ENCODE measurements around the gene LDAH. TPM values are rescaled to one million over a fixed set of nuclear protein-coding genes. Genes with fewer than 3 reads are reported as not detected.

The LDAH gene
- total RNA-seq = 28.2 TPM
- polyA plus RNA-seq = 10.8 TPM

DNA sequence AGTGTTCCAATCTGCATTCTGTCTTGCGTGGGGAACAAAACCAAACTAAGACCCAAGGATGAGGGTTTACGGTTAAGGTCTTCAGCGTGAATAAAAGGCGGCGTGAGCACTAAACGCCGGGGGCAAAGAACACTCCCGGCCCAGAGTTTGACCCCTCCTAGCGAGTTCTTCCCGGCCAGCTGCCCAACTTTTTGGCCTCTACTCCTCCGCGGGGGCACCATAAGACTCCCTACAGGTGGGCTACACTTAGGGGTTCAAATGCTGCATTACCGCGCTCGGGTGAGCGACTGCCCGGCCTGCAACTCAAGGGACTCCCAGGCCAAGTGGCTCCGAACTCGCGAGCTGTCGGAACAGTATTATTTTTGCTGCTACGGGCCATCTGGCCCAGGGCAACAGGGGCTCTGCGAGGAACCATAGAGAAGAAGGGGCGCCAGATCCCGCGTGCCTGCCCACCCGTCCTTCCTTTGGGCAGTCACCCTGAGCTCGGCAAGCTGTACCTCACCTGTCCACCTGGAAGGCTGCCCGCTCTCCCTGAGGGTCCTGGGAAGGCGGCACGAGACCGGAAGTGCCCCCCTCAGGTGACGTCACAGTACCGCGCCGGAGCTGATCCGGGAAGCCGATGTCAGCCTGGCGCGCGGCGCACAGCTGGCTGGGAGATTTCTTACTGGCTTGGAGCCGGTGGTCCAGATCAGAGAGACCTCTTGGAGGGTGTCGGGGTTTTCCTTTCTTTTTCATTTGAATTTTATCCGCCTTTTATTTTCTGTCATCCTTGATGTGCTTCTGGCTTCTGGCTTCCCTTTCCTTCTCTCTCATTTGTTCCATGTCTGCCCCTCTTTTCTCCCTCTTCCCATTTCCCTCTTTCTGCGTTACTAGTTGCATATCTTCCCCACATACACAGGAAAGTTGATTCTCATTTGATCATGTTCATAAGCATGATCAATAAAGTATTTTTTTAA is at the start of gene LDAH:
TSS of gene LDAH (minus strand) at position 567 of the 956 bp plus-strand sequence. CDS start 21,638 bp downstream, outside the sequence.
- Histone ChIP-seq H3K4me1 (ENCODE audit: insufficient read depth) (no peaks in the 10 kb centered on the region), H3K4me3 (ENCODE audit: low read depth, low read length) (peak within 1 kb of the TSS; percentile 75), H3K27ac (ENCODE audit: low read depth) (peak within 1 kb of the TSS; percentile 92), H3K36me3 (ENCODE audit: insufficient read depth) (no peaks in the 10 kb centered on the region)
- DNase-seq (ENCODE audit: extremely low spot score) = peak; percentile 85
- WGBS = under 1% methylated on average over 46 of the region's 46 CpGs

- H3K27ac ChIP-seq (ENCODE audit: low read depth) = no peak overlapping the region
- H3K4me3 ChIP-seq (ENCODE audit: low read depth, low read length) = no peak overlapping the region
- 32% methylated on average over 2 of the region's 2 CpGs for WGBS
- no peaks in the 10 kb centered on the region for H3K4me1 ChIP-seq (ENCODE audit: insufficient read depth)
- no peak for DNase-seq (ENCODE audit: extremely low spot score)
- H3K36me3 ChIP-seq (ENCODE audit: insufficient read depth) = no peaks in the 10 kb centered on the region
These were observed 45.5 kb upstream of the LDAH start for GRCh38 chr2:20868377-20868776.

DNA sequence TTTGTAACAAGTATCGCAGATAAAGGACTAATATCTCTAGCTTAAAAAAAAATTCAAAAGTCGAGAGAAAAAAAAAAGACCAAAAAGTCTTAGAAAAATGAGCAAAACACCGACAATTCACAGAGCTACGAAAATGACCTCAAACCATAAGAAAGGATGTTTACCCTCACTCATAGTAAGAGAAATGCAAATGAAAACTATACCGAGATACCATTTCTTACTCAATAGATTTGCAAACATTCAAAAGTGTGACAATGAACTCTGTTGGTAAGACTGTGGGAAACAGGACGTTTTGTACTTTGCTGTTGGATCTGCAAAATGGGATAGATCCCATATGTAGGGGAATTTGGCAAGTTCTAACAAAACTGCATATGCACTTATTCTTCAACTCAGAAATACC is 39.9 kb upstream of the LDAH start:
- H3K36me3 ChIP-seq (ENCODE audit: insufficient read depth) = no peaks in the 10 kb centered on the region
- H3K4me3 ChIP-seq (ENCODE audit: low read depth, low read length) = no peak overlapping the region
- DNase-seq (ENCODE audit: extremely low spot score) = no peak
- WGBS = 69% methylated on average over 6 of the region's 6 CpGs
- no peaks in the 10 kb centered on the region for H3K4me1 ChIP-seq (ENCODE audit: insufficient read depth)
- H3K27ac ChIP-seq (ENCODE audit: low read depth) = no peak overlapping the region

DNA sequence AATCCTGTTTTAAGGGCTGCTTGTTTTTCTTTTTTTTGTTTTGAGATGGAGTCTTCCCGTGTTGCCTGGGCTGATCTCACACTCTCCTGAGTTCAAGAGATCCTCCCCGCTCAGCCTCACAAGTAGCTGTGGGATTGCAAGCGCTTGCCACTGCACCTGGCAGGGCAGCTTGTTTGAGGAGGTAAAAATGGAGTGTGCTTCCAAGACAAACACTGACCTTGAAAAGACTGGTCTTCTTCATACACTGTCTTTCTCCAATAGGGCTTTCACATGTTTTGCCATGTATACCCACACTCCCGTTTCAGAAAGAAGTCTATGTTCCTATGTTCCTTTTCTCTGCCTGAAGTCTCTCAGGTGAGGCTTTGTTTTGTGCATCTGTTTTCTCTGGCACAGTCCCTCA is 32.6 kb upstream of the LDAH start:
- Histone ChIP-seq H3K4me3 (ENCODE audit: low read depth, low read length) (no peak overlapping the region), H3K4me1 (ENCODE audit: insufficient read depth) (no peaks in the 10 kb centered on the region), H3K36me3 (ENCODE audit: insufficient read depth) (no peaks in the 10 kb centered on the region), H3K27ac (ENCODE audit: low read depth) (no peak overlapping the region)
- no peak for DNase-seq (ENCODE audit: extremely low spot score)
- whole genome bisulfite sequencing = 83% methylated on average over 4 of the region's 4 CpGs

- Histone ChIP-seq H3K4me1 (ENCODE audit: insufficient read depth) (no peaks in the 10 kb centered on the region), H3K27ac (ENCODE audit: low read depth) (no peak overlapping the region), H3K4me3 (ENCODE audit: low read depth, low read length) (no peak overlapping the region), H3K36me3 (ENCODE audit: insufficient read depth) (no peaks in the 10 kb centered on the region)
- 65% methylated on average over 3 of the region's 3 CpGs for WGBS
- DNase-seq (ENCODE audit: extremely low spot score) = no peak
These were observed 29.8 kb upstream of the LDAH start for GRCh38 chr2:20852670-20853069.

- no peak overlapping the region for H3K4me3 ChIP-seq (ENCODE audit: low read depth, low read length)
- WGBS = 74% methylated on average over 6 of the region's 6 CpGs
- no peaks in the 10 kb centered on the region for H3K36me3 ChIP-seq (ENCODE audit: insufficient read depth)
- no peak for DNase-seq (ENCODE audit: extremely low spot score)
- no peak overlapping the region for H3K27ac ChIP-seq (ENCODE audit: low read depth)
- H3K4me1 ChIP-seq (ENCODE audit: insufficient read depth) = no peaks in the 10 kb centered on the region
These were observed 29.2 kb upstream of the LDAH start for GRCh38 chr2:20852139-20852538.

DNA sequence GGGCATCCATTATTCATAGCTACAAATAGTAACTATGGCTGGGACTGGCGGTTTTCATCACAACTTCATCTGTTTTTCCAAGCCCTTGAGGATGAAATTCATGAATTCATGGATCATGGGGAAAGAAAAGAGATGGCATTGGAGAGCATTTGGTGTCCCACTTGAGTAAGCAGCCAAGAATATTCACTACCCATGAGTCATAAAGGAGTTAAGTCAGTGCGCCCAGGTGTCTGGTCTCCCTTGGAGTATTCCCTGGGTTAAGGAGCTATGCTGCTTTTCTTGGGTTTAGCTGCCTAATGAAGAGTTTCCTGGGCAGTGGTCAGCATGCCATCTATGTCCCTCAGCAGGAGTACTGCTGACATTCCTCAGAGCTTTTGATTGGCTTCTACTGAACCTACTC is 21.3 kb upstream of the LDAH start:
- WGBS = 79% methylated on average over 2 of the region's 2 CpGs
- DNase-seq (ENCODE audit: extremely low spot score) = no peak
- no peak overlapping the region for H3K27ac ChIP-seq (ENCODE audit: low read depth)
- H3K36me3 ChIP-seq (ENCODE audit: insufficient read depth) = no peaks in the 10 kb centered on the region
- no peak overlapping the region for H3K4me3 ChIP-seq (ENCODE audit: low read depth, low read length)
- no peaks in the 10 kb centered on the region for H3K4me1 ChIP-seq (ENCODE audit: insufficient read depth)

- Histone ChIP-seq H3K4me1 (ENCODE audit: insufficient read depth) (no peaks in the 10 kb centered on the region), H3K4me3 (ENCODE audit: low read depth, low read length) (no peak overlapping the region), H3K27ac (ENCODE audit: low read depth) (no peak overlapping the region), H3K36me3 (ENCODE audit: insufficient read depth) (no peaks in the 10 kb centered on the region)
- DNase-seq (ENCODE audit: extremely low spot score) = no peak
- 85% methylated on average over 1 of the region's 1 CpG for WGBS
These were observed 16.2 kb upstream of the LDAH start for GRCh38 chr2:20839052-20839451.

DNA sequence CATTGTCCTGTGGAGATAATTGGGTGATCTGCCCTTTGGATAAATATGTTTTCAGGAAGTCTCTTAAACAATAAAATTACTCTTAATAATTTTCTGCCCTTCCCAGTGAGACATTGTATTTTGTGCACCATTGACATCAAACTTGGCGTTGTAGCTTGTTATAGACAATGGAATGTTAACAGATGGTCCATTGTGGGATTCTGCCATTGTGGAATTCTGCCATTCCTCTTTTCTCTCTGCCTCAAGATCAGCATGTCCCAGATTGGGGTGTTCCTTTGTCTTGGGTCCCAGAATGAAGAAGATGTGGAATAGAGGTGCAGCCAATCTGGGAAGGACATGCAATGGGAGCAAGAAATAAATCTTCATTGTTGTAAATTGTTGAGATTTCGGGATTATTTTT is 15.1 kb upstream of the LDAH start:
- Histone ChIP-seq H3K27ac (ENCODE audit: low read depth) (no peak overlapping the region), H3K36me3 (ENCODE audit: insufficient read depth) (no peaks in the 10 kb centered on the region), H3K4me1 (ENCODE audit: insufficient read depth) (no peaks in the 10 kb centered on the region), H3K4me3 (ENCODE audit: low read depth, low read length) (no peak overlapping the region)
- 79% methylated on average over 2 of the region's 2 CpGs for WGBS
- no peak for DNase-seq (ENCODE audit: extremely low spot score)

- DNase-seq (ENCODE audit: extremely low spot score) = no peak
- Histone ChIP-seq H3K4me1 (ENCODE audit: insufficient read depth) (no peaks in the 10 kb centered on the region), H3K4me3 (ENCODE audit: low read depth, low read length) (no peak overlapping the region), H3K27ac (ENCODE audit: low read depth) (no peak overlapping the region), H3K36me3 (ENCODE audit: insufficient read depth) (no peaks in the 10 kb centered on the region)
- 68% methylated on average over 1 of the region's 1 CpG for WGBS
These were observed 13.6 kb upstream of the LDAH start for GRCh38 chr2:20836521-20836920.

GRCh38 chr2:20834331-20834730 is 11.4 kb upstream of the LDAH start:
- WGBS = 84% methylated on average over 2 of the region's 2 CpGs

DNA sequence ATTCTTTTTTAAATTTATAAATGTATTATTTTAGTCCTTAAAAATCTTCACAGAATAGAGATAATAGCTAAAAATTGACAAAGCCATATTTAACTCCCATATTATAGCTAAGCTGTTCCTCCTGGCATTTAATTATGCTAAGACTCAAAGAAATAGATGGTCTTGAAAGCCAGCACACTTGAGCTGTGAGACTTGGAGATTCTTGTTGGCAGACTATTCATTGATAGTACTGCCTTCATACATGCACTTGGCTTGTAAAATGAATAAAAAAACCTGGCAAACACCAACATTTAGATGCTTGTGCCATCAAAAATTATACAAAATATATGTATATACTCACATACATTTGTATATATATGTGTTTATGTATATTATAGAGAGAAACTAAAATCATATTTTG is 9.7 kb upstream of the LDAH start:
- Histone ChIP-seq H3K27ac (ENCODE audit: low read depth) (no peak overlapping the region), H3K4me1 (ENCODE audit: insufficient read depth) (no peaks in the 10 kb centered on the region), H3K4me3 (ENCODE audit: low read depth, low read length) (no peak overlapping the region), H3K36me3 (ENCODE audit: insufficient read depth) (no peaks in the 10 kb centered on the region)
- no peak for DNase-seq (ENCODE audit: extremely low spot score)

More at GRCh38 chr2:20834331-20834730, 11.4 kb upstream of the LDAH start:
- Histone ChIP-seq H3K36me3 (ENCODE audit: insufficient read depth) (no peaks in the 10 kb centered on the region), H3K27ac (ENCODE audit: low read depth) (no peak overlapping the region), H3K4me3 (ENCODE audit: low read depth, low read length) (no peak overlapping the region), H3K4me1 (ENCODE audit: insufficient read depth) (no peaks in the 10 kb centered on the region)
- no peak for DNase-seq (ENCODE audit: extremely low spot score)

- no peak for DNase-seq (ENCODE audit: extremely low spot score)
- no peak overlapping the region for H3K4me3 ChIP-seq (ENCODE audit: low read depth, low read length)
- 20% methylated on average over 1 of the region's 1 CpG for WGBS
- no peaks in the 10 kb centered on the region for H3K4me1 ChIP-seq (ENCODE audit: insufficient read depth)
- no peaks in the 10 kb centered on the region for H3K36me3 ChIP-seq (ENCODE audit: insufficient read depth)
- H3K27ac ChIP-seq (ENCODE audit: low read depth) = no peak overlapping the region
These were observed 7.0 kb upstream of the LDAH start for GRCh38 chr2:20829861-20830260.

GRCh38 chr2:20823917-20824316 is 1.0 kb upstream of the LDAH start:
- no peaks in the 10 kb centered on the region for H3K36me3 ChIP-seq (ENCODE audit: insufficient read depth)
- WGBS = 71% methylated on average over 5 of the region's 5 CpGs
- no peaks in the 10 kb centered on the region for H3K4me1 ChIP-seq (ENCODE audit: insufficient read depth)
- no peak for DNase-seq (ENCODE audit: extremely low spot score)
- no peak overlapping the region for H3K27ac ChIP-seq (ENCODE audit: low read depth)
- H3K4me3 ChIP-seq (ENCODE audit: low read depth, low read length) = no peak overlapping the region
